ENCODE data around the gene PIPOX. TPM values are rescaled to one million over a fixed set of nuclear protein-coding genes. Genes with fewer than 3 reads are reported as not detected.

The PIPOX gene
- total RNA-seq, 1 donor from 2014 or later = 8.8 TPM

DNA sequence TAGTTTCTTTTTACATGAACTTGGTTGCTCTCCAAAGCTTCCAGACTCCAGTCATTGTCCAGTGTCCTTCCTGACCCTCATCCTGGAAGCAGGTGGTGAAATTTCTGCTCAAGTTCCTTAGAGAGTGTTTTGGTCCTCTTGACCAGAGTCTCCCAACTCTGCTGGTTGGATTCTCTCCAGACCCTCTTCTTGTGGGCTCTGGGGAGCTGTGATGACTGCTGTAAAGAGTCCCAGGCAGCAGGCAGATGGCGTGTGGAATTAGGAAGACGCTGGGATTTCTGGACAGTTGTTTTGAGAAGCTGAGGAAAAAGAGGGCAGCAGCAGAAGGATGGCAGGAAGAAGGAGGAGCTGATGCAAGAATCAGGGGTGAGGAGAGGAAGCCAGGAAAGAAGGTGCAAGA lies 35.5 kb upstream of the PIPOX start:
- no peak overlapping the region for H3K4me3 Mint-ChIP-seq
- TF ChIP-seq, protein P1, sequence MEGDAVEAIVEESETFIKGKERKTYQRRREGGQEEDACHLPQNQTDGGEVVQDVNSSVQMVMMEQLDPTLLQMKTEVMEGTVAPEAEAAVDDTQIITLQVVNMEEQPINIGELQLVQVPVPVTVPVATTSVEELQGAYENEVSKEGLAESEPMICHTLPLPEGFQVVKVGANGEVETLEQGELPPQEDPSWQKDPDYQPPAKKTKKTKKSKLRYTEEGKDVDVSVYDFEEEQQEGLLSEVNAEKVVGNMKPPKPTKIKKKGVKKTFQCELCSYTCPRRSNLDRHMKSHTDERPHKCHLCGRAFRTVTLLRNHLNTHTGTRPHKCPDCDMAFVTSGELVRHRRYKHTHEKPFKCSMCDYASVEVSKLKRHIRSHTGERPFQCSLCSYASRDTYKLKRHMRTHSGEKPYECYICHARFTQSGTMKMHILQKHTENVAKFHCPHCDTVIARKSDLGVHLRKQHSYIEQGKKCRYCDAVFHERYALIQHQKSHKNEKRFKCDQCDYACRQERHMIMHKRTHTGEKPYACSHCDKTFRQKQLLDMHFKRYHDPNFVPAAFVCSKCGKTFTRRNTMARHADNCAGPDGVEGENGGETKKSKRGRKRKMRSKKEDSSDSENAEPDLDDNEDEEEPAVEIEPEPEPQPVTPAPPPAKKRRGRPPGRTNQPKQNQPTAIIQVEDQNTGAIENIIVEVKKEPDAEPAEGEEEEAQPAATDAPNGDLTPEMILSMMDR (IDR thresholded peaks at IDR 0.05) = no peak
- CTCF ChIA-PET = no interaction called here
- no peak for ATAC-seq (ENCODE audit: low read depth)
- DNase-seq = no peak
- POLR2A ChIA-PET = no interaction called here
- H3K27me3 Mint-ChIP-seq = peaks cover 68% of the 10 kb centered on the region
- H3K9me3 Mint-ChIP-seq = no peaks in the 10 kb centered on the region
- no peak overlapping the region for H3K27ac Mint-ChIP-seq
- peaks cover 2% of the 10 kb centered on the region for H3K4me1 Mint-ChIP-seq
- intact Hi-C loops (cut with micrococcal nuclease) = no loop called here
- no peaks in the 10 kb centered on the region for H3K36me3 Mint-ChIP-seq (ENCODE audit: low read depth)

DNA sequence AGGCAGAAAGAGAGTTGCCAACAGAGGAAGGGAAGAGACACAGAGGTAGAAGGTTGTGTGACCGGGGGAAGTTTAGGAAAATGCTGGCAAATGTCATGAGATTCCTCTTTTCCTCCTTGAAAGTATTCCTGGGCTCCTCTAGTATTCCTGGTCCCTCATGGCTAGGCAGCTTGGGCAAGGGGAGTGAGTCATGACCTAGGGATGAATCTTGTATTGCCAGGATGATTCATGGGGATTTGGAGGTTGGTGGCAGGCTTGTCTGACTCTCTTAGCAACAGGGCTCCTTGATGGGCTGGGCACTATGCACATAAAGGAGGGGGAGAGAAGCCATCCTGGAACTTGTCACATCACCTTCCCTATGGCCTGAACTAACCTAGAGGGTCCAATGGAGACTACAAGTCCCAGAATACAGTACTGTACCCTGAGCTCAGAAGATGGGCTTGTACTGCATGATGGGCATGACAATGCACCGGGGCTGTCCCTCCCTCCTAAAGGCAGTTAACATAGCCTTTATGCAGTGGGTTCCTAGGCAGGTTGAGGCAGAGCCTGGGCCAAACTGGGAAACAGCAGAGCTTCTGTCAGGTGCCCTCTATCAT lies 35.0 kb upstream of the PIPOX start:
- H3K36me3 Mint-ChIP-seq (ENCODE audit: low read depth) = no peaks in the 10 kb centered on the region
- no peaks in the 10 kb centered on the region for H3K9me3 Mint-ChIP-seq
- no peak overlapping the region for H3K4me3 Mint-ChIP-seq
- ATAC-seq (ENCODE audit: low read depth) (no peak), DNase-seq (no peak)
- ChIA-PET POLR2A (no interaction called here), CTCF (no interaction called here)
- H3K4me1 Mint-ChIP-seq = peaks cover 2% of the 10 kb centered on the region
- H3K27me3 Mint-ChIP-seq = peaks cover 65% of the 10 kb centered on the region
- TF ChIP-seq, protein P1 (IDR thresholded peaks at IDR 0.05) = no peak
- intact Hi-C loops (cut with micrococcal nuclease) = no loop called here
- H3K27ac Mint-ChIP-seq = no peak overlapping the region

GRCh38 chr17:29008591-29008990 lies 34.4 kb upstream of the PIPOX start:
- Mint-ChIP-seq H3K27me3 (peaks cover 63% of the 10 kb centered on the region), H3K4me1 (peaks cover 2% of the 10 kb centered on the region), H3K36me3 (ENCODE audit: low read depth) (no peaks in the 10 kb centered on the region), H3K27ac (no peak overlapping the region), H3K9me3 (no peaks in the 10 kb centered on the region), H3K4me3 (no peak overlapping the region)
- ChIA-PET POLR2A (no interaction called here), CTCF (no interaction called here)
- intact Hi-C loops (cut with micrococcal nuclease) = no loop called here
- DNase-seq (no peak), ATAC-seq (ENCODE audit: low read depth) (no peak)
- TF ChIP-seq, protein P1 (IDR thresholded peaks at IDR 0.05) = no peak

DNA sequence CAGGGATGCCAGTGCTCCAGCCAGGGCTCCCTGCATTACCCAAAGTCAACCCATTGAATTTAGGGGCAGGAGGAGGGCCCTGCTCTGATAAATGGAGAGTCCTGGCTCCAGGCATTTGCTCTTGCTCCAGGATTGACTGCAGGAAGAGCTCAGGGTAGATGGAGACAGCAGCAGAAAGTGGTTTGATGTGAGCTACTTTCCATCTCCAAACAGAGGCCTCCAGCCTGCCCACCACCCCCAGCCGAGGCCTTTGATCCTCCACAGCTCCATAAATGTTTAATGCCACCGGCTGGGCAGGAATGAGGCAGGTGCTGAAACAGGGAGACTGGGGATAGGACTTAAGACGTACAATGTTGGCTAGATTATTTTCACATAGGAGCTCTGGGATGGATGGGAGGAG lies 32.8 kb upstream of the PIPOX start:
- peaks cover 57% of the 10 kb centered on the region for H3K27me3 Mint-ChIP-seq
- ATAC-seq (ENCODE audit: low read depth) (no peak), DNase-seq (no peak)
- ChIA-PET POLR2A (no interaction called here), CTCF (interaction anchor here (0.8 kb wide), 1 partner anchor 11 kb away, joined by 3 read pairs; no protein-coding TSS in a partner anchor)
- intact Hi-C loops (cut with micrococcal nuclease) = no loop called here
- no peaks in the 10 kb centered on the region for H3K36me3 Mint-ChIP-seq (ENCODE audit: low read depth)
- H3K9me3 Mint-ChIP-seq = no peaks in the 10 kb centered on the region
- H3K27ac Mint-ChIP-seq = no peak overlapping the region
- peaks cover 2% of the 10 kb centered on the region for H3K4me1 Mint-ChIP-seq
- no peak overlapping the region for H3K4me3 Mint-ChIP-seq
- TF ChIP-seq, protein P1 (IDR thresholded peaks at IDR 0.05) = no peak

GRCh38 chr17:29010586-29010985 lies 32.4 kb upstream of the PIPOX start:
- no peak overlapping the region for H3K27ac Mint-ChIP-seq
- ATAC-seq (ENCODE audit: low read depth) (no peak), DNase-seq (no peak)
- ChIA-PET POLR2A (no interaction called here), CTCF (no interaction called here)
- H3K36me3 Mint-ChIP-seq (ENCODE audit: low read depth) = no peaks in the 10 kb centered on the region
- intact Hi-C loops (cut with micrococcal nuclease) = no loop called here
- peaks cover 2% of the 10 kb centered on the region for H3K4me1 Mint-ChIP-seq
- no peaks in the 10 kb centered on the region for H3K9me3 Mint-ChIP-seq
- H3K27me3 Mint-ChIP-seq = peaks cover 59% of the 10 kb centered on the region
- H3K4me3 Mint-ChIP-seq = no peak overlapping the region
- TF ChIP-seq, protein P1 (IDR thresholded peaks at IDR 0.05) = no peak

Data from activated B cell treated with CpG ODN at 0.5 μM for 24 hours (primary cell).